ENCODE results near the gene NUDT16L1.

The NUDT16L1 gene

DNA sequence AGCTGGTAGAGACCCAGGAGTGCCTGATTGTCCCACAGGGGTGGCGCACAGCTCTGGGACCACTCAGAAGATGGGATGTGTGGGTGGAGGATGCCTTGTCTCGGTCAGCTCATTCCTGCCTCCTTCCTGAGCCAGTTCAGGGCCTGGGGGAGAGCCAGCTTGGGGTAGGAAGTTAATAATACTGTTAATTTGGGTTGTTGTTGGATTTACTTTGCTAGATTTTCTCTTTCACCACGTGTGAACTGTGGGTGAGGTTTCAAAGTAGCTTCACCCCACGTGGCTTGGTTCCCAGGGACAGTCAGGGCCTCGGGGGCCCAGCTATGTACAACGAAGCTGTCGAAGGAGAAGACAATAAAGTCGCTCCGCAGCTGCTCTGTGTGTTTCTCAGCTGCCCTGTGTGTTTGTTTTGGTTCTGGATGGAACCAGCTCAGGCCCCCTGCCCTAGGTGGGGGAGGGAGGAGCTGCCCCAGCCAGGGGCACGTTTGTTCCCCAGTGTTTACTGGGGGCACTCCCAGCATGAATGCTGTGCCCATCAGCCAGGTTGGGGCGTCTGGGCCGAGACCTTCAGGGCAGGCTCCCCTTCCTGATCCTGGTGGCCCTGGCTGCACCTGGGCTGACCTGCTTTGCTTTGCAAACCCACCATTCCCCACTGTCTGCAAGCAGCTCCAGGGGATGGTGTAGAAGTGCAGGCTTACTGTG lies 2.3 kb downstream of the NUDT16L1 start:
- no peak for DNase-seq

- DNase-seq: no peak
These were observed 3.0 kb downstream of the NUDT16L1 start for GRCh38 chr16:4696172-4696904.

DNA sequence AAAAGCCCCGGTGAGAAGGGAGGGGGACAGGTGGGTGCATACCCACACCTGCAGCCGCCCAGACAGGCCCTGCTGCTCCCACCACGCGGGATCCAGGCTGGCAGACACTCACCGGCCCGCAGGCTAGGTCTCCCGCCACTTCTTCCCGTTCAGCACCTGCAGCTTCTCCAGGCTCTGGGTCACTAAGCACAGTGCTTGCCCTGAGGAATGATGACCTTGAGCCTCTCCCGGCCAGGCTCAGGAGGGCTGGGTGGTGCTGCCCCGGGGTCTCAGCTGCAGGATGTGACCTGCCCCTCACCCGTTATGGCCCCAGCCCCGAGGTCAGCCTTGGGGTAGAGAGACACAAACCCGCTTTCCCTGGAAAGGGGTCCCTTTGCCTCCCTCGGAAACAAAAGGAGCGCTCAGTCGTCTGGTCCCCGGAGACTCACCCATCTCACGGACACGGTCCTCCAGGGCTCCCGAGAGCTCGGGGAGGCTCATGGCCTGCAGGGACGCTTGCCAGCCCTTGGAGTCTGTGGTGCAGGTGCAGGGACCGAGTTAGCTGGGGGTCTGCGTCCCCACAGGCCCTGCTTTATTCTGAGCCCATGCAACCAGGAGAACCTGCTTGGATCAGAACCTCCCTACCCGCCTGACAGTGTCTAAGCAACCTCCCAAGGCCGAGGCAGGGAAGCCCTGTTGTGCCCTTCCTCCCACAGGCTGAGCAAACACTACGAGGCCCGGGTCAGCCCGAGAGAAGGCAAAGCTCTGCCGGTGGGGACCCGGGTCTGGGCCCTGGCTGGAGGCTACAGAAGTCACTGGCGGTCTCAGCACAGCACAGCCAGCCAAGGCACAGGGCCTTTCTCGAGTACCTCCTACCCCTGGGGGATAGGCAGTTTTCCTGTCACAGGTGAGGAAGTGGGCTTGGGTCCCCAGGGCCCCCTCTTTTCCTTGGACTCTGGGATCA lies 3.8 kb downstream of the NUDT16L1 start:
- DNase-seq: no peak

DNA sequence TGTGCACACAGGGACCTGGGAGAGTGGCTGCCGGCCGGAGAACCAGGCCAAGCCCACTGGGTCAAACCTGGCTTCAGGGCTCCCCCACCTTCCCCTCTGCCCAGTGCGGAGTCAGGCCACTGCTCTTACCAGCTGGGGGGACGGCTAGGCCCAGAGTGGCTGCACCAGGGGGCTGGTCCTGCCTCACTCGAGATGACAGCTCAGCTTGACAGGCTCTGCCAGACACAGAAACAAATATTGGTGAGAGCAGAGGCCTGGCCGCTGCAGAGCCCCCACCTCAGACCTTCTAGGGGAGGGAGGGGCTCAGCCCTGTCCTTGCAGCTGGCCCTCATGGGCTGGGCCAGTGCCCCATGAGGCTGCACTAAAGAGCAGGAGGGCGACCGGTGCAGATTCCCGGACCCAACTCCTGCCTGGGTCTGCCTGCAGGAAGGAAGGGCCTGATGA lies 4.5 kb downstream of the NUDT16L1 start:
- no peak for DNase-seq

GRCh38 chr16:4698321-4699045 lies 5.1 kb downstream of the NUDT16L1 start:
- no peak for DNase-seq

DNA sequence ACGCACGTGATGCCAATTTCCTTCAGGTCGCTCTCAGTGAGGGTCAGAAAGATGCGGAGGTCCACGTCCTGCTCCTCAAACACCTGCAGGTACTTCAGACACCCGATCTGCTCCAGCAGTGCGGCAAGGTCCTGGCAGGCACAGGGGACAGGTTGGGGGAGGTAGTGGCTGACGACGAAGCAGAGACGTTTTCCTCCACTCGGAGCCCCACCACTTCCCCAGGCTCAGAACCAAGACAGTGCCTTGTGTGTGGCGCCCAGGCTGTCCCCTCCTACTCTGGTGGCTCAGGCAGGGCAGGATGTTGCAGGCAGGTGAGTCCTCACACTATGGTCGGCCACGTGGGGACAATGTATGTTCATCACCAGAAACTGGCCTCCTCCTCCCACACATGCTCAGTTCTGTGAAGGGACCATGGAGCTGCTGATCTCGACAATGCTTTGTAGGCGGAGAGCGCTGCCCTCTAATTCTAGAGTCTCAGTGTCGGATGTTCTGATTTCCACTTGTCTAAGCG lies 5.7 kb downstream of the NUDT16L1 start:
- DNase-seq: no peak

DNA sequence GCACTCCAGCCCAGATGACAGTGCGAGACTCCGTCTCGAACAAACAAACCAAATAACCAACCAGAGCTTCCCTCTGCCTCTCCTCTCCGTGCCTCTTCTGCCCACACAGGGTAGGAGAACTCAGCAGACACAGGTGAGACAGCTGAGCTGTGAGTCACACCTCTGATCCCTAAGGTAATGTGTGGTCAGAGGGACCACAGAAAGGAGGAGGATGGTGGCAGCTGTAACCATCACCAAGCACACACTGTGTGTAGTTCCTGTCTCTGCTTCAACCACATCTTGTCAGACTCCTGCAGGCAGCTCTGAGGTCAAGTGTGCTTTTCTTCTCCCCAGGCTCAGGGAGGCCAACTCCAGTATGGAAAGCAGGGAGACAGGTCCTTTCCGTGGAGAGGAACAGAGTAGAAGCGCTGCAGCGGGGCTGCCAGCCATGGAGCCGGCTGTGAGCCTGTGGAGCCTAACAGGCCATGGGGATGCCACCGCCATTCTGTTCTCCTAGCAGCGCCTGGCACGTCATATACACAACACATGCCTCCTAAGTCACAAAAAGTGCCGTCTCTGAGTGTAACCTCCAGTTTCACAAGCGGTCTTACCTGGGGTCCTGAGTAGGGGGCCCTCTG lies 7.1 kb downstream of the NUDT16L1 start:
- DNase-seq: no peak

- DNase-seq: no peak
These were observed 7.8 kb downstream of the NUDT16L1 start for GRCh38 chr16:4700997-4701743.

- DNase-seq: no peak
These were observed 8.6 kb downstream of the NUDT16L1 start for GRCh38 chr16:4701791-4702465.

- no peak for DNase-seq
These were observed 9.1 kb downstream of the NUDT16L1 start for GRCh38 chr16:4702466-4702808.

- no peak for DNase-seq
These were observed 10.5 kb downstream of the NUDT16L1 start for GRCh38 chr16:4703906-4704305.

DNA sequence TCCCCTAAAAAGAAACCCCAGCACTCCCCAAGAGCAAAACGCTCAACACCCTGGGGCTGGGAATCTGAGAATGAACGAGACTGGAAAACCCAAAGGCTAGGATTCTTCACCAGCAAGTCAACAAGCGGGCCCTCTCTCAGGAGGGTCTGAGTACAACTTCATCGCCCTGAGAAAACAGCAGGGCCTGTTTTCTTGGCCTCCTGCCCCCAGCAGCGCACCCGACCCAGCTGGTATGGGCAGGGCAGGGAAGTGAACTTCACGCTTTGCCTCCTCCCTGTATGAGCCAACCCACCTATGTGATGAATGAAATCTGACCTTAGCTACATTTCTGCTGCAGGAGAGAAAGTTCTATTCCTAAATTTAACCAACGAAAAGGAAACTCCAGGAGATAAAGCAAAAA lies 11.1 kb downstream of the NUDT16L1 start:
- DNase-seq: no peak

DNA sequence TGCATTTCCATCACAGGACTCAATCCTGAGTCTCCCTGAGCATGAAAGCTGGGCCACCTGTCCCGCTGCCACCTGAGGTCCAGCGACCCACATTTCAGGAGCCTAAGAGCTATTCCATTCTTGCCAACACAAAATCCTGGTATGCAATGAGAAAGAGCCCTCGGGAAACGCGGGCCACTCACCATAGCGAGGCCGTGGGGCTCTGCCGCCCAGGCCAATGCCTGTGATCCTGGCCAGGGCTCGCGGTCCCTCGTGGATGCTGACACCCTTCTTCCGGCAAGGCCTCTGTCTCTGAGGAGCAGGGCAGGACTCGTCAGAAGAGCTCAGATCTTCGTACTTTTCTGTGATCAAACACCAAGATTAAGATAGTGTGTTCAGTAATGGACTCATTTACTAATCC lies 11.6 kb downstream of the NUDT16L1 start:
- DNase-seq: no peak

- DNase-seq: no peak
These were observed 13.5 kb downstream of the NUDT16L1 start for GRCh38 chr16:4706871-4707270.

- DNase-seq: peak; percentile 28
These were observed 16.1 kb downstream of the NUDT16L1 start for GRCh38 chr16:4709481-4709880.

DNA sequence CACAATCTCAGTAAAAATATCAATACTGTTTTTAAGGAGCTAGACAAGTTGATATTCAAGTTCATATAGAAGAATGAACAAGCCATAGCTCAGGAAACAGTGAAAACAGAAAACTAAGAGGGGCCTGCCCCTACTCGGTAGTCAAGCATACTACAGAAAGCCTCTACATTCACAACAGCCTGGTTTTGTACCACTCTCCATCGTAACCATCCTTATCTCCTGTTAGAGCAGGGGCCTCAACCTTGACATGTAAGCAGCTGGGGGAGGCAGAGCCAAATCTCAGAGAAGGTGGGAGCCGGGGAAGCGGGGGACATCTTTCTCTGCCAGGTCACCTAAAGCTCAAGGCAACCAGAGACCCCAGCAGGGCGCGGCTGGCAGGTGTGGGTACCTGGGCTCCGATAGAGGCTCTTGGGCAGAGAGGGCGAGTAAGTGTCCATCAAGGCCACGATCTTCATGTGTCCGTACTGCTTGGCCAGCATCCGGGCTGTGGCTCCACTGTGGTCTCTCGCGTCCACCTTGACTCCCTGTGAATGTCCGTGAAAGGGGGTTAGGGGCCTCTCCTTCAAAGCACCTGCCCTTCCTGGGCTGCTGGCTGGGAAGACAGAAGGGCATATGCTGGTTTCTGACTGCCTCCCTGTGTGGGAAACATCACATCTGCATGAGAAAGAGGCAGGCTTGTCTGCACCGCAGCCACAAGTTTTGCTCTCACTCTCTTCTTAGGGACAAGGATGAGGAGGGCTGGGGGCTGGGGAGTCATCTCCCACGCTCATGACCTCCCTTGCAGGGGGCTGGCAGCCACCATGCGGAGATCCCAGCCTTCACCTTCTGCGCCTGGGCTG lies 20.5 kb downstream of the NUDT16L1 start:
- no peak for DNase-seq

DNA sequence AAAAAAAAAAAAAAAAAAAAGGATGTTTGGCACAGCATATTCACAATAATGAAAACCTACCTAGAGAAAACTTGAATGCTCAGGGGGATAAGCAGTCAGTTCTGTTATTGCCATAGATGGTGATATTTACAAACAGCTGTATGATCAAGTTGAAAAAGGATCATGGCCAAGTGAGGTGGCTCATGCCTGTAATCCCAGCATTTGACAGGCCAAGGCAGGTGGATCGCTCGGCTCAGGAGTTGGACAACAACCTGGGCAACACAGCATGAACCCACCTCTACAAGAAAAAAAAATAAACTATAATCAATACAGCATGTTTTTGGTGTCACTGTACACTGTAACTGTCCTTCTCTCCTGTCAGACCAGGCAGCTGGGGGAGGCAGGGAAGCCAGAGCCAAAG lies 21.6 kb downstream of the NUDT16L1 start:
- no peak for DNase-seq

DNA sequence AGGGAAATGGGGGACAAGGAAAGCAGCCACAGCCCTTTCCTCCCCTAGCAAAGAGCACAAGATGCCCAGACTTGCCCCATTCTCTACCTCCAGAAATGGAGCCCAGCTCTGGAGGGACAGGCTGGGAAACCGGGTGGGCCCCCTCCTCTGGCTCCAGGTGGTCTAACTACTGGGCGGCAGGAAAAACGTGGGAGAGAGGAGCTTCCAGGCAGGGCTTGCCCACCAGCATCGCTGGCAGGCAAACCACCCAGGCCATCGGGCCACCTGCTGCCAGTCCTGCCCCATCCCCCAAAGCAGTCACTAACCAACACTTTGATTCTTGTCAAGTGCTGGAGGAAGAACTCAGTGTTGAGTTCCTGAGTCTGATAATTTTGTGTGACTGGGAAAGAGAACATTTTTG lies 25.1 kb downstream of the NUDT16L1 start:
- no peak for DNase-seq

- DNase-seq: no peak
These were observed 29.9 kb downstream of the NUDT16L1 start for GRCh38 chr16:4723071-4723767.

Data from fibroblast of skin of abdomen (primary cell).